GM12878 (cell line): ENCODE results near the gene ACOT6. TPM values are rescaled to one million over a fixed set of nuclear protein-coding genes. Genes with fewer than 3 reads are reported as not detected.
"Not testable (repeated sequence)": the region's sequence is repeated elsewhere in the genome, so short reads cannot be mapped to it uniquely, and the experiment has no call there.

Source experiments
- ATAC-seq: fragments of 200-7000 bp; cut with Tn5 transposase; 3 replicates; pipeline ENCODE4 v1.9.1; 2020; ENCODE audit warnings: mild to moderate bottlenecking, moderate library complexity
- BruUV-seq: library from RNA; stranded (reverse); fragments of 400-500 nt; replicated peaks from 2 replicates; lab custom pipeline; 2021; lab: Mats Ljungman, UMichigan
- CTCF ChIA-PET: fragments of 300-600 bp; sonication (Branson Sonifier 250); formaldehyde crosslinking; extraction: SDS; loops from one replicate; lab custom pipeline; 2021; ENCODE audit warnings: inconsistent platforms; lab: Yijun Ruan, JAX
- POLR2A ChIA-PET: fragments of 350-600 bp; formaldehyde crosslinking; extraction: SDS; loops from one replicate; lab custom pipeline; 2021; ENCODE audit warnings: inconsistent platforms; lab: Charles Lee
- RAD21 ChIA-PET: fragments of 300-600 bp; sonication (Branson Sonifier 250); formaldehyde crosslinking; loops from one replicate; lab custom pipeline; 2023; ENCODE audit warnings: antibody characterized with exemption; ENCODE audit not compliant: unreplicated experiment; lab: Charles Lee
- SMC1A ChIA-PET: fragments of 300-600 bp; sonication (Branson Sonifier 250); formaldehyde crosslinking; loops from one replicate; lab custom pipeline; 2023; ENCODE audit not compliant: unreplicated experiment, uncharacterized antibody; lab: Charles Lee
- DNase-seq: peaks from one replicate; pipeline ENCODE4 v3.0.0-alpha.2; 2011; ENCODE audit warnings: low read depth, low spot score
- FAIRE-seq: peaks from 3 replicates; lab custom pipeline; 2011; peaks lifted over from hg19 to GRCh38; lab: Jason Lieb, UNC
- H2AFZ ChIP-seq: 2 replicates; pipeline ENCODE4 v1.6.0; 2011; ENCODE audit warnings: low read depth, low read length, control low read depth; ENCODE audit not compliant: control insufficient read depth
- H3K27ac ChIP-seq: 2 replicates; pipeline ENCODE4 v1.5.1; 2011; ENCODE audit warnings: control low read depth; ENCODE audit not compliant: control insufficient read depth, insufficient read depth
- H3K27me3 ChIP-seq, 2 experiments: replicated peaks in 1 of 2; 2 replicates each; pipeline versions ENCODE4 v1.6.0 to v1.6.1; 2011; ENCODE audit warnings: low read length in 1 of 2; ENCODE audit not compliant: control insufficient read depth in 2 of 2, insufficient read depth in 2 of 2
- H3K36me3 ChIP-seq, 2 experiments: 2 replicates each; pipeline ENCODE4 v1.5.1; 2011; ENCODE audit warnings: low read length in 1 of 2; ENCODE audit not compliant: control insufficient read depth in 2 of 2, insufficient read depth in 2 of 2
- H3K4me1 ChIP-seq: 2 replicates; pipeline ENCODE4 v1.6.1; 2011; ENCODE audit warnings: mild to moderate bottlenecking, low read length, moderate library complexity, mixed read lengths; ENCODE audit not compliant: control insufficient read depth, insufficient read depth
- H3K4me2 ChIP-seq: 2 replicates; pipeline ENCODE4 v1.6.0; 2011; ENCODE audit warnings: control low read depth; ENCODE audit not compliant: control insufficient read depth, insufficient read depth
- H3K4me3 ChIP-seq: fragments of 200-600 bp; sonication (generic); 2 replicates; pipeline ENCODE4 v1.5.1; 2016
- H3K79me2 ChIP-seq: 2 replicates; pipeline ENCODE4 v1.6.0; 2011; ENCODE audit warnings: low read length; ENCODE audit not compliant: control insufficient read depth, insufficient read depth
- H3K9ac ChIP-seq: 2 replicates; pipeline ENCODE4 v1.8.0; 2011; ENCODE audit warnings: low read length, control low read depth, mixed read lengths; ENCODE audit not compliant: control insufficient read depth, insufficient read depth
- H3K9me3 ChIP-seq: replicated peaks from 3 replicates; pipeline ENCODE4 v1.5.1; 2011; ENCODE audit warnings: mild to moderate bottlenecking, low read length; ENCODE audit not compliant: control insufficient read depth, insufficient read depth
- H4K20me1 ChIP-seq: 2 replicates; pipeline ENCODE4 v1.6.0; 2011; ENCODE audit not compliant: control insufficient read depth, insufficient read depth
- ASH2L ChIP-seq: fragments of 300-600, 200-600 bp; sonication (generic); IDR thresholded peaks from 2 replicates; pipeline ENCODE4 v1.6.1; 2017; ENCODE audit warnings: low read depth, mild to moderate bottlenecking, borderline replicate concordance
- ATF7 ChIP-seq: fragments of 450-650 bp; IDR thresholded peaks from 2 replicates; pipeline ENCODE4 v1.6.1; 2016; ENCODE audit warnings: low read depth, mild to moderate bottlenecking
- BACH1 ChIP-seq: fragments of 450-650 bp; IDR thresholded peaks from 2 replicates; pipeline ENCODE4 v1.6.1; 2017; ENCODE audit warnings: mild to moderate bottlenecking, borderline replicate concordance
- BHLHE40 ChIP-seq, 2 experiments: fragments of 450-650 bp in 1 of 2; IDR thresholded peaks; 2 replicates each; pipeline ENCODE4 v1.6.1; 2011 to 2017; ENCODE audit warnings: low read depth in 2 of 2, borderline replicate concordance in 1 of 2, improper control_type of control experiment in 1 of 2, low read length in 1 of 2, mild to moderate bottlenecking in 1 of 2
- CREB1 ChIP-seq: IDR thresholded peaks from 2 replicates; pipeline ENCODE4 v1.6.1; 2012; ENCODE audit warnings: low read depth, mild to moderate bottlenecking, inconsistent platforms
- DPF2 ChIP-seq: fragments of 450-650 bp; IDR thresholded peaks from 2 replicates; pipeline ENCODE4 v1.6.1; 2017; ENCODE audit warnings: mild to moderate bottlenecking
- HDAC6 ChIP-seq: fragments of 200-600 bp; sonication (generic); IDR thresholded peaks from one replicate; pipeline ENCODE4 v1.8.0; 2017; ENCODE audit warnings: antibody characterized with exemption; ENCODE audit not compliant: unreplicated experiment
- IKZF2 ChIP-seq, 2 experiments: fragments of 450-650 bp; IDR thresholded peaks; 2 replicates each; pipeline ENCODE4 v1.6.1; 2017; ENCODE audit warnings: mild to moderate bottlenecking in 2 of 2, moderate library complexity in 2 of 2
- LARP7 ChIP-seq: fragments of 450-650 bp; IDR thresholded peaks from 2 replicates; pipeline ENCODE4 v1.6.1; 2017; ENCODE audit warnings: mild to moderate bottlenecking
- MAX ChIP-seq: IDR thresholded peaks from 2 replicates; pipeline ENCODE4 v1.6.1; 2012; ENCODE audit warnings: low read depth, low read length, improper control_type of control experiment
- MTA2 ChIP-seq: fragments of 450-650 bp; IDR thresholded peaks from 2 replicates; pipeline ENCODE4 v1.6.1; 2016; ENCODE audit warnings: low read depth, mild to moderate bottlenecking, moderate library complexity
- NBN ChIP-seq: fragments of 450-650 bp; IDR thresholded peaks from 2 replicates; pipeline ENCODE4 v1.6.1; 2016
- NR2F1 ChIP-seq: fragments of 450-650 bp; conservative IDR thresholded peaks from 2 replicates; pipeline ENCODE4 v1.6.1; 2017; ENCODE audit warnings: mild to moderate bottlenecking
- PML ChIP-seq: IDR thresholded peaks from 2 replicates; pipeline ENCODE4 v1.6.1; 2012; ENCODE audit warnings: low read length, inconsistent platforms
- POLR2A ChIP-seq: IDR thresholded peaks from 2 replicates; pipeline ENCODE4 v1.6.1; 2011; ENCODE audit warnings: low read depth, mild to moderate bottlenecking, low read length
- POLR2AphosphoS5 ChIP-seq: IDR thresholded peaks from 2 replicates; pipeline ENCODE4 v1.6.1; 2011; ENCODE audit warnings: mild to moderate bottlenecking, low read length, inconsistent platforms
- SKIL ChIP-seq: fragments of 450-650 bp; IDR thresholded peaks from 2 replicates; pipeline ENCODE4 v1.6.1; 2017; ENCODE audit warnings: mild to moderate bottlenecking, low read depth, inconsistent platforms; ENCODE audit not compliant: poor library complexity, severe bottlenecking
- SPI1 ChIP-seq: IDR thresholded peaks from 2 replicates; pipeline ENCODE4 v1.6.1; 2011; ENCODE audit warnings: low read depth, mild to moderate bottlenecking, low read length, moderate library complexity, borderline replicate concordance; ENCODE audit not compliant: insufficient read depth
- TAF1 ChIP-seq: IDR thresholded peaks from 2 replicates; pipeline ENCODE4 v1.6.1; 2011; ENCODE audit warnings: mild to moderate bottlenecking, low read depth, low read length, borderline replicate concordance
- whole genome bisulfite sequencing: methylation state at CpG from one replicate; pipeline ENCODE4 v1.1.6; 2016; ENCODE audit warnings: low lambda C conversion rate; ENCODE audit not compliant: insufficient replicate concordance, insufficient coverage; ENCODE audit errors: missing lambda C conversion rate; 5-methylcytosine and 5-hydroxymethylcytosine counted together
- in situ Hi-C: fragments of 300-500 bp; cut with MboI; formaldehyde crosslinking; loops from 9 replicates; pipeline ENCODE4 v1.14.3; 2018; ENCODE audit warnings: mixed read lengths
- intact Hi-C: fragments of 100-400 bp; cut with micrococcal nuclease; formaldehyde crosslinking; loops from one replicate; pipeline ENCODE4 v1.14.2; 2022; ENCODE audit not compliant: unreplicated experiment
- polyA plus RNA-seq, 11 experiments: library from polyadenylated mRNA; depleted of rRNA in 4 of 11; unstranded in 6 of 11; stranded (reverse) in 5 of 11; fragments of >200 nt; fragmentation: Nextera tagmentation in 4 of 11; fragmentation: Illumina TruSeq in 1 of 11; extraction: Ambion mirVana in 4 of 11; extraction: Trizol in 1 of 11; gene quantifications; 1 replicate in 1 of 11; 2 replicates in 10 of 11; pipeline versions ENCODE4 v1.2.1 to v1.2.3, GENCODE V29; 2011 to 2016; ENCODE audit warnings: inconsistent platforms in 2 of 11, missing spikeins in 2 of 11, low read depth in 1 of 11
- total RNA-seq, 4 experiments: library from RNA; depleted of rRNA in 3 of 4; stranded (reverse); fragments of >200 nt in 3 of 4; fragmentation: Illumina TruSeq in 1 of 4; extraction: Trizol in 1 of 4; gene quantifications; 2 replicates each; pipeline versions ENCODE4 v1.2.1 to v1.2.3, GENCODE V29; 2013 to 2021
- TF ChIP-seq, protein P1 (sequence below), 3 experiments: IDR thresholded peaks in 2 of 3; conservative IDR thresholded peaks in 1 of 3; 2 replicates each; pipeline ENCODE4 v1.5.1; 2011; ENCODE audit warnings: low read depth in 3 of 3, low read length in 3 of 3, mild to moderate bottlenecking in 3 of 3, control low read depth in 2 of 3, moderate library complexity in 2 of 3, inconsistent platforms in 1 of 3, mixed read lengths in 1 of 3; ENCODE audit not compliant: control insufficient read depth in 2 of 3, insufficient read depth in 1 of 3; ENCODE audit errors: extremely low read depth in 1 of 3

ACOT6 gene
- total and polyA plus RNA-seq, 10 of the 15 experiments (the other 5 are each of a cell fraction or from before 2014, with no cell fraction given) = not detected

GRCh38 chr14:73569185-73569958 is 42.9 kb upstream of the ACOT6 start, which contains the start of gene ACOT2:
Gene ACOT2, plus strand, starts transcription at chr14:73569213. Its CDS starts 28 bp downstream, at chr14:73569241.
- WGBS = under 1% methylated on average over 53 of the region's 83 CpGs
- POLR2A ChIA-PET = interaction anchor here (0.6 to 1.6 kb wide), 16 partner anchors 9 to 555 kb away, joined by 3 to 5 read pairs (median 4); partner anchors contain the start of genes PSEN1 and RIOX1
- H3K9me3 ChIP-seq, H3K36me3 ChIP-seq, H3K4me1 ChIP-seq, H3K27me3 ChIP-seq, H4K20me1 ChIP-seq, in situ Hi-C loops, DNase-seq, H3K79me2 ChIP-seq, FAIRE-seq: not testable (repeated sequence)
- peak within 1 kb of the TSS; percentile 60 for H3K4me3 ChIP-seq
- SMC1A ChIA-PET = interaction anchor here (0.7 to 3.2 kb wide), 16 partner anchors 9 to 280 kb away, joined by 3 to 22 read pairs (median 4); no protein-coding TSS in a partner anchor
- intact Hi-C loops = loop anchor here (5.0 kb wide), 1 partner anchor 42 kb away; no protein-coding TSS in a partner anchor
- RAD21 ChIA-PET = interaction anchor here (0.6 to 6.5 kb wide), 16 partner anchors 11 to 277 kb away, joined by 3 to 78 read pairs (median 4); no protein-coding TSS in a partner anchor
- TSS peak; percentile 83 for BruUV-seq
- peak within 1 kb of the TSS; percentile 68 for H3K27ac ChIP-seq
- peak within 1 kb of the TSS; percentile 84 for H3K9ac ChIP-seq
- peak; percentile 84 for ATAC-seq
- H3K4me2 ChIP-seq = peak within 1 kb of the TSS; percentile 82
- peak within 1 kb of the TSS; percentile 89 for H2AFZ ChIP-seq
- CTCF ChIA-PET = interaction anchor here (0.6 to 6.6 kb wide), 21 partner anchors 12 to 274 kb away, joined by 3 to 114 read pairs (median 5); partner anchors contain the start of genes ACOT1, ACOT4, ACOT6 and RIOX1
- peak; percentile 34; the same call in 1 of the 2 replicates for TF ChIP-seq SPI1
- TF ChIP-seq PML = peak; percentile 44; the same call in 1 of the 2 replicates
- TF ChIP-seq SKIL = peak; percentile 50
- TF ChIP-seq IKZF2 (IDR thresholded peaks at IDR 0.05) = peak in 1 of 2 experiments; percentile 3; a peak in 1 of 4 replicates
- TF ChIP-seq NBN = peak; percentile 66
- TF ChIP-seq BHLHE40 (IDR thresholded peaks at IDR 0.05; ENCODE audit: borderline replicate concordance in 1 of 2, low read depth in 2 of 2, low read length in 1 of 2) = peak; percentile 85 to 98
- 0 out of 2 replicates have a peak, but pooled peaks have one; percentile 53 for TF ChIP-seq ASH2L
- peak; percentile 75 for TF ChIP-seq NR2F1
- TF ChIP-seq CREB1 = 0 out of 2 replicates have a peak, but pooled peaks have one; percentile 22
- peak; percentile 50 for TF ChIP-seq MTA2
- peak; percentile 85 for TF ChIP-seq TAF1
- TF ChIP-seq POLR2AphosphoS5 = peak; percentile 73
- TF ChIP-seq POLR2A = peak; percentile 73
- peak; percentile 37; the same call in 1 of the 2 replicates for TF ChIP-seq MAX
- TF ChIP-seq BACH1 = peak; percentile 42
- peak; percentile 69 for TF ChIP-seq DPF2
- TF ChIP-seq, protein P1, sequence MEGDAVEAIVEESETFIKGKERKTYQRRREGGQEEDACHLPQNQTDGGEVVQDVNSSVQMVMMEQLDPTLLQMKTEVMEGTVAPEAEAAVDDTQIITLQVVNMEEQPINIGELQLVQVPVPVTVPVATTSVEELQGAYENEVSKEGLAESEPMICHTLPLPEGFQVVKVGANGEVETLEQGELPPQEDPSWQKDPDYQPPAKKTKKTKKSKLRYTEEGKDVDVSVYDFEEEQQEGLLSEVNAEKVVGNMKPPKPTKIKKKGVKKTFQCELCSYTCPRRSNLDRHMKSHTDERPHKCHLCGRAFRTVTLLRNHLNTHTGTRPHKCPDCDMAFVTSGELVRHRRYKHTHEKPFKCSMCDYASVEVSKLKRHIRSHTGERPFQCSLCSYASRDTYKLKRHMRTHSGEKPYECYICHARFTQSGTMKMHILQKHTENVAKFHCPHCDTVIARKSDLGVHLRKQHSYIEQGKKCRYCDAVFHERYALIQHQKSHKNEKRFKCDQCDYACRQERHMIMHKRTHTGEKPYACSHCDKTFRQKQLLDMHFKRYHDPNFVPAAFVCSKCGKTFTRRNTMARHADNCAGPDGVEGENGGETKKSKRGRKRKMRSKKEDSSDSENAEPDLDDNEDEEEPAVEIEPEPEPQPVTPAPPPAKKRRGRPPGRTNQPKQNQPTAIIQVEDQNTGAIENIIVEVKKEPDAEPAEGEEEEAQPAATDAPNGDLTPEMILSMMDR (IDR thresholded peaks at IDR 0.05 in 2 of 3, conservative IDR thresholded peaks at IDR 0.05 in 1 of 3; ENCODE audit: control insufficient read depth in 2 of 3, extremely low read depth in 1 of 3, insufficient read depth in 1 of 3, low read depth in 3 of 3, low read length in 3 of 3) = 0 out of 6 replicates have a peak, but pooled peaks of 1 of the 3 experiments have one; percentile 6
- TF ChIP-seq LARP7 = peak; percentile 64; the same call in 1 of the 2 replicates
- TF ChIP-seq HDAC6 = peak; percentile 64
- TF ChIP-seq ATF7 = peak; percentile 14; the same call in 1 of the 2 replicates
